IMR-90 (cell line): ENCODE measurements around the gene XRCC3. TPM values are rescaled to one million over a fixed set of nuclear protein-coding genes. Genes with fewer than 3 reads are reported as not detected.

Experiments used
- ATAC-seq: fragments of 200-7000 bp; cut with Tn5 transposase; 2 replicates; pipeline ENCODE4 v1.9.1; 2020; ENCODE audit warnings: low read depth, mild to moderate bottlenecking, moderate library complexity
- BruUV-seq: library from RNA; stranded (reverse); fragments of 400-500 nt; replicated peaks from 2 replicates; lab custom pipeline; 2021; lab: Mats Ljungman, UMichigan
- CTCF ChIA-PET: fragments of 300-600 bp; formaldehyde crosslinking; extraction: SDS; loops from one replicate; lab custom pipeline; 2021; ENCODE audit warnings: antibody characterized with exemption; lab: Yijun Ruan, JAX
- POLR2A ChIA-PET: fragments of 300-600 bp; sonication (Branson Sonifier 250); formaldehyde crosslinking; loops from one replicate; lab custom pipeline; 2022; ENCODE audit warnings: antibody characterized with exemption; ENCODE audit not compliant: unreplicated experiment; lab: Charles Lee
- DNase-seq: peaks from one replicate; pipeline ENCODE4 v3.0.0; 2013
- H2AFZ ChIP-seq: replicated peaks from 2 replicates; pipeline ENCODE3; 2013; ENCODE audit warnings: low read length, mild to moderate bottlenecking; ENCODE audit not compliant: poor library complexity
- H2AK5ac ChIP-seq: 2 replicates; pipeline ENCODE4 v1.6.1; 2013; ENCODE audit warnings: low read depth, low read length, inconsistent platforms
- H2AK9ac ChIP-seq: replicated peaks from 2 replicates; pipeline ENCODE3; 2013; ENCODE audit warnings: mild to moderate bottlenecking, low read depth, low read length, moderate library complexity; ENCODE audit not compliant: poor library complexity
- H2BK120ac ChIP-seq: 2 replicates; pipeline ENCODE4 v1.6.1; 2013; ENCODE audit warnings: low read depth, low read length, inconsistent platforms
- H2BK15ac ChIP-seq: 3 replicates; pipeline ENCODE4 v1.6.1; 2013; ENCODE audit warnings: low read depth, low read length, inconsistent platforms
- H2BK20ac ChIP-seq: 2 replicates; pipeline ENCODE4 v1.6.1; 2013; ENCODE audit warnings: low read depth, mild to moderate bottlenecking, inconsistent platforms, low read length, moderate library complexity
- H2BK5ac ChIP-seq: 2 replicates; pipeline ENCODE4 v1.6.1; 2013; ENCODE audit warnings: mild to moderate bottlenecking, low read depth, low read length, inconsistent platforms; ENCODE audit not compliant: poor library complexity, severe bottlenecking
- H3K14ac ChIP-seq: replicated peaks from 2 replicates; pipeline ENCODE4 v1.6.1; 2013; ENCODE audit warnings: low read depth, low read length, inconsistent platforms
- H3K18ac ChIP-seq: 2 replicates; pipeline ENCODE4 v1.6.1; 2013; ENCODE audit warnings: low read depth, low read length, control low read depth
- H3K23ac ChIP-seq: 2 replicates; pipeline ENCODE4 v1.6.1; 2013; ENCODE audit warnings: low read depth, low read length, inconsistent platforms
- H3K27ac ChIP-seq: 2 replicates; pipeline ENCODE4 v1.5.1; 2013; ENCODE audit warnings: mild to moderate bottlenecking, control low read depth, low read length; ENCODE audit not compliant: insufficient read depth
- H3K27me3 ChIP-seq: 2 replicates; pipeline ENCODE4 v1.6.1; 2013; ENCODE audit warnings: low read length; ENCODE audit not compliant: control insufficient read depth, insufficient read depth
- H3K36me3 ChIP-seq: 2 replicates; pipeline ENCODE4 v1.6.1; 2013; ENCODE audit warnings: low read length, mixed read lengths; ENCODE audit not compliant: control insufficient read depth, insufficient read depth
- H3K4ac ChIP-seq: 2 replicates; pipeline ENCODE4 v1.6.1; 2013; ENCODE audit warnings: low read depth, low read length, inconsistent platforms
- H3K4me1 ChIP-seq: 2 replicates; pipeline ENCODE4 v1.6.1; 2013; ENCODE audit warnings: low read length, mixed read lengths; ENCODE audit not compliant: control insufficient read depth, insufficient read depth
- H3K4me2 ChIP-seq: 2 replicates; pipeline ENCODE4 v1.6.1; 2013; ENCODE audit warnings: low read depth, mild to moderate bottlenecking, control low read depth, low read length, moderate library complexity
- H3K4me3 ChIP-seq: 2 replicates; pipeline ENCODE4 v1.5.1; 2013; ENCODE audit warnings: low read depth, mild to moderate bottlenecking, control low read depth, low read length, moderate library complexity; ENCODE audit not compliant: insufficient read depth
- H3K56ac ChIP-seq: 2 replicates; pipeline ENCODE4 v1.6.1; 2013; ENCODE audit warnings: low read length, inconsistent platforms; ENCODE audit not compliant: insufficient read depth; ENCODE audit errors: extremely low read depth
- H3K79me1 ChIP-seq, 2 experiments: 2 replicates each; pipeline ENCODE4 v1.6.1; 2013; ENCODE audit warnings: low read length in 2 of 2, inconsistent platforms in 1 of 2, low read depth in 1 of 2
- H3K9ac ChIP-seq: 2 replicates; pipeline ENCODE4 v1.6.1; 2013; ENCODE audit warnings: low read depth, low read length, control low read depth
- H3K9me1 ChIP-seq: 2 replicates; pipeline ENCODE4 v1.6.1; 2013; ENCODE audit warnings: low read length, inconsistent platforms; ENCODE audit not compliant: insufficient read depth
- H3K9me3 ChIP-seq: 2 replicates; pipeline ENCODE4 v1.6.1; 2013; ENCODE audit warnings: low read length; ENCODE audit not compliant: control insufficient read depth, insufficient read depth
- H4K20me1 ChIP-seq: 2 replicates; pipeline ENCODE4 v1.6.1; 2013; ENCODE audit warnings: low read length, inconsistent platforms; ENCODE audit not compliant: insufficient read depth
- H4K5ac ChIP-seq: 2 replicates; pipeline ENCODE4 v1.6.1; 2013; ENCODE audit warnings: mild to moderate bottlenecking, low read depth, low read length, control low read depth
- H4K8ac ChIP-seq, 2 experiments: 2 replicates each; pipeline ENCODE4 v1.6.1; 2013; ENCODE audit warnings: low read depth in 2 of 2, low read length in 2 of 2, control low read depth in 1 of 2, inconsistent platforms in 1 of 2
- H4K91ac ChIP-seq: 2 replicates; pipeline ENCODE4 v1.6.1; 2013; ENCODE audit warnings: low read depth, low read length, inconsistent platforms; ENCODE audit not compliant: insufficient read depth
- BHLHE40 ChIP-seq: fragments of 150-350 bp; IDR thresholded peaks from 2 replicates; pipeline ENCODE4 v1.6.1; 2016; ENCODE audit warnings: mild to moderate bottlenecking, low read depth, low read length
- SMC3 ChIP-seq: fragments of 150-350 bp; IDR thresholded peaks from 2 replicates; pipeline ENCODE4 v1.6.1; 2016; ENCODE audit warnings: low read depth, mild to moderate bottlenecking, antibody characterized with exemption, low read length, moderate library complexity
- WGBS, 2 experiments: methylation state at CpG; one replicate each; pipeline versions ENCODE4 v1.1.5 to v1.1.7; 2013; ENCODE audit warnings: missing lambda C conversion rate in 2 of 2; ENCODE audit not compliant: insufficient read length in 1 of 2; ENCODE audit errors: extremely low coverage in 2 of 2; 5-methylcytosine and 5-hydroxymethylcytosine counted together
- dilution Hi-C: fragments of 300-500 bp; cut with HindIII; formaldehyde crosslinking; loops from one replicate; pipeline ENCODE4 v1.14.3; 2018; ENCODE audit warnings: low sequenced_read_pairs; ENCODE audit not compliant: unreplicated experiment
- in situ Hi-C: fragments of 300-500 bp; cut with MboI; formaldehyde crosslinking; loops from 3 replicates; pipeline ENCODE4 v1.14.3; 2019; ENCODE audit warnings: low sequenced_read_pairs, inconsistent platforms, mixed read lengths
- intact Hi-C: fragments of 100-400 bp; cut with micrococcal nuclease; formaldehyde crosslinking; loops from 2 replicates; pipeline ENCODE4 v1.10.0; 2022
- polyA plus RNA-seq, 3 experiments: library from polyadenylated mRNA; depleted of rRNA; stranded (reverse); fragments of >200 nt; gene quantifications; 2 replicates each; pipeline ENCODE4 v1.2.3, GENCODE V29; 2012; ENCODE audit warnings: low replicate concordance in 1 of 3
- total RNA-seq: library from RNA; depleted of rRNA; stranded (reverse); fragments of >200 nt; gene quantifications from 2 replicates; pipeline ENCODE4 v1.2.3, GENCODE V29; 2012
- TF ChIP-seq, protein P1 (sequence below): fragments of 150-350 bp; IDR thresholded peaks from 2 replicates; pipeline ENCODE4 v1.6.1; 2017; ENCODE audit warnings: mild to moderate bottlenecking, antibody characterized with exemption, low read length, low read depth

The XRCC3 gene
- total and polyA plus RNA-seq, 2 of the 4 experiments (the other 2 are of a cell fraction), result 8.1 to 9.5 TPM

DNA sequence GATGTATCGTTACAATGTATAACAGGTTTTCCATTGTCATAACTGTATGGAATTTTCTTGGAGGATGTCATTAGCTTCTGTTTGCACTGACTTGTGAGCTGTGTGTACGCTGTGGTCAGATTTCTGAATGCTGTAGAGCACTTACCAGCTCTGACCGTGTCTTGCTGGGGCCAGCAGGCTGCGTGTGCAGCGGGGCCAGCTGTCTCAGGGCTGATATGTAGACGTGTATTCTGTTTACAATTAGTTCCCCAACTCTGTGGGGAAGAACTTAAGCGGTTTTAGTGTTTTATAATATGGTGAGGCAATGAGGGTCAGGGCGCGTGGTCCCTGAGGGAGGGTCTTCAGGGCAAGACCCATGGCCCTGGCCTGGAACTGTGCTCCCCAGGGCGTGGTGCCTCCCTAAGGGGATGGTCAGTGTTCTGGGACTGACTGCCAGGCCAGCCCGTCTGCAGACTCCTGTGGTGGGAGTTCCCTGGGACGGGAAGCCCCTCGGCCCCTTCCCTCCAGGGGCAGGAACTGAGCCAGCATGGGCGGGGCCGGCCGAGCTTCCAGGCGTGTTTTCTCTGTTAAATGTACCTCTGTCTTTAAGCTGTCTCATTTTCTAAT is 18.7 kb downstream of the XRCC3 start:
- no peak overlapping the region for H2AFZ ChIP-seq
- no peak overlapping the region for H3K9ac ChIP-seq
- no peak overlapping the region for H4K8ac ChIP-seq
- BruUV-seq, result no TSS peak
- peak overlapping the region; percentile 18; the same call in 1 of the 2 replicates for H3K4ac ChIP-seq
- H4K20me1 ChIP-seq, result peaks cover 55% of the 10 kb centered on the region
- 20% methylated on average over 7 of the region's 17 CpGs; no CpG with 5 or more reads in 1 of the 2 experiments for WGBS, 2 experiments
- peak; percentile 91 for ATAC-seq
- H3K27me3 ChIP-seq, result no peaks in the 10 kb centered on the region
- H4K5ac ChIP-seq, result no peak overlapping the region
- no peak overlapping the region for H3K18ac ChIP-seq
- H3K56ac ChIP-seq, result no peak overlapping the region
- H3K14ac ChIP-seq, result no peak overlapping the region
- no peak overlapping the region for H3K23ac ChIP-seq
- H3K4me2 ChIP-seq, result peak overlapping the region; percentile 45
- in situ Hi-C loops, result no loop called here
- DNase-seq, result peak; percentile 91
- H3K9me3 ChIP-seq, result no peaks in the 10 kb centered on the region
- H2AK9ac ChIP-seq, result peak overlapping the region; percentile 32
- H2BK20ac ChIP-seq, result no peak overlapping the region
- H2BK5ac ChIP-seq, result peak overlapping the region; percentile 37
- H3K9me1 ChIP-seq, result peaks cover 3% of the 10 kb centered on the region; the same call in 1 of the 2 replicates
- H3K36me3 ChIP-seq, result peaks cover 52% of the 10 kb centered on the region
- H3K27ac ChIP-seq, result peak overlapping the region; percentile 68
- H3K4me3 ChIP-seq, result no peak overlapping the region
- peak overlapping the region; percentile 46; the same call in 1 of the 2 replicates for H2AK5ac ChIP-seq
- H3K79me1 ChIP-seq, result peaks cover 26 to 79% of the 10 kb centered on the region in 2 experiments
- no peak overlapping the region for H4K91ac ChIP-seq
- dilution Hi-C loops, result no loop called here
- H3K4me1 ChIP-seq, result peaks cover 15% of the 10 kb centered on the region
- POLR2A ChIA-PET, result no interaction called here
- TF ChIP-seq SMC3 (0 out of 2 replicates have a peak, but pooled peaks have one; percentile 13), BHLHE40 (0 out of 2 replicates have a peak, but pooled peaks have one; percentile 17)
- TF ChIP-seq, protein P1, sequence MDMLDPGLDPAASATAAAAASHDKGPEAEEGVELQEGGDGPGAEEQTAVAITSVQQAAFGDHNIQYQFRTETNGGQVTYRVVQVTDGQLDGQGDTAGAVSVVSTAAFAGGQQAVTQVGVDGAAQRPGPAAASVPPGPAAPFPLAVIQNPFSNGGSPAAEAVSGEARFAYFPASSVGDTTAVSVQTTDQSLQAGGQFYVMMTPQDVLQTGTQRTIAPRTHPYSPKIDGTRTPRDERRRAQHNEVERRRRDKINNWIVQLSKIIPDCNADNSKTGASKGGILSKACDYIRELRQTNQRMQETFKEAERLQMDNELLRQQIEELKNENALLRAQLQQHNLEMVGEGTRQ, result no peak
- CTCF ChIA-PET, result interaction anchor here (0.6 kb wide), 1 partner anchor 60 kb away, joined by 5 read pairs; no protein-coding TSS in a partner anchor
- no peak overlapping the region for H2BK120ac ChIP-seq
- H2BK15ac ChIP-seq, result no peak overlapping the region
- intact Hi-C loops, result no loop called here
